HEK293 (cell line): ENCODE results near the gene DCDC2.

Source experiments
- CTCF ChIA-PET: fragments of 350-600 bp; formaldehyde crosslinking; extraction: SDS; loops from one replicate; lab custom pipeline; 2021; ENCODE audit warnings: antibody characterized with exemption; lab: Yijun Ruan, JAX
- POLR2A ChIA-PET: fragments of 300-600 bp; formaldehyde crosslinking; extraction: SDS; loops from one replicate; lab custom pipeline; 2020; ENCODE audit warnings: antibody characterized with exemption, inconsistent platforms; lab: Yijun Ruan, JAX
- H3K27ac ChIP-seq: fragments of 200-500 bp; sonication (Bioruptor generic); 2 replicates; pipeline ENCODE4 v1.5.1; 2014; ENCODE audit warnings: low read depth, low read length, control low read depth, inconsistent platforms; ENCODE audit errors: extremely low read depth
- H3K36me3 ChIP-seq, 2 experiments: fragments of 200-500 bp in 1 of 2; sonication (Bioruptor generic) in 1 of 2; 1 replicate in 1 of 2; 2 replicates in 1 of 2; pipeline ENCODE4 v1.5.1; 2014 to 2017; ENCODE audit warnings: inconsistent platforms in 2 of 2, low read length in 2 of 2; ENCODE audit not compliant: control insufficient read depth in 2 of 2, insufficient read depth in 1 of 2
- H3K4me1 ChIP-seq: fragments of 200-500 bp; sonication (Bioruptor generic); 2 replicates; pipeline ENCODE4 v1.5.1; 2014; ENCODE audit warnings: mild to moderate bottlenecking, low read length, inconsistent platforms; ENCODE audit not compliant: control insufficient read depth, insufficient read depth
- H3K4me3 ChIP-seq: 2 replicates; pipeline ENCODE4 v1.5.1; 2011; ENCODE audit warnings: low read depth, mild to moderate bottlenecking, control low read depth, low read length, moderate library complexity
- H3K9me3 ChIP-seq: fragments of 200-500 bp; sonication (Bioruptor generic); 2 replicates; pipeline ENCODE4 v1.5.1; 2014; ENCODE audit warnings: low read depth, low read length, inconsistent platforms; ENCODE audit not compliant: control insufficient read depth, insufficient read depth
- ELK4 ChIP-seq: IDR thresholded peaks from 2 replicates; pipeline ENCODE4 v1.6.1; 2011; ENCODE audit warnings: mild to moderate bottlenecking, low read depth, low read length, borderline replicate concordance
- KLF10 ChIP-seq: fragments of 450-650 bp; IDR thresholded peaks from 2 replicates; pipeline ENCODE4 v1.5.1; 2018; ENCODE audit warnings: missing biosample characterization, mild to moderate bottlenecking, missing genetic modification characterization
- PRDM10 ChIP-seq: fragments of 450-650 bp; formaldehyde crosslinking; IDR thresholded peaks from 2 replicates; pipeline ENCODE4 v1.5.1; 2016; ENCODE audit warnings: missing biosample characterization, missing genetic modification characterization
- PRDM2 ChIP-seq: fragments of 450-650 bp; formaldehyde crosslinking; IDR thresholded peaks from 2 replicates; pipeline ENCODE4 v1.5.1; 2016; ENCODE audit warnings: missing biosample characterization, missing genetic modification characterization, borderline replicate concordance
- ZBTB44 ChIP-seq: fragments of 450-650 bp; IDR thresholded peaks from 2 replicates; pipeline ENCODE4 v1.5.1; 2018; ENCODE audit warnings: missing biosample characterization, mild to moderate bottlenecking, missing genetic modification characterization
- ZNF114 ChIP-seq: fragments of 450-650 bp; formaldehyde crosslinking; IDR thresholded peaks from 2 replicates; pipeline ENCODE4 v1.5.0; 2017; ENCODE audit warnings: missing biosample characterization, missing genetic modification characterization
- ZNF18 ChIP-seq: fragments of 450-650 bp; formaldehyde crosslinking; IDR thresholded peaks from 2 replicates; pipeline ENCODE4 v1.5.1; 2016; ENCODE audit warnings: missing biosample characterization, missing genetic modification characterization
- ZNF214 ChIP-seq: fragments of 450-650 bp; formaldehyde crosslinking; IDR thresholded peaks from 2 replicates; pipeline ENCODE4 v1.5.1; 2017; ENCODE audit warnings: missing biosample characterization, mild to moderate bottlenecking, missing genetic modification characterization, borderline replicate concordance
- ZNF510 ChIP-seq: fragments of 450-650 bp; formaldehyde crosslinking; IDR thresholded peaks from 2 replicates; pipeline ENCODE4 v1.5.1; 2018; ENCODE audit warnings: mild to moderate bottlenecking, missing genetic modification characterization, missing biosample characterization; ENCODE audit not compliant: insufficient replicate concordance
- ZNF529 ChIP-seq: fragments of 450-650 bp; formaldehyde crosslinking; IDR thresholded peaks from 2 replicates; pipeline ENCODE4 v1.5.1; 2017; ENCODE audit warnings: missing genetic modification characterization, missing biosample characterization; ENCODE audit not compliant: insufficient replicate concordance
- ZNF596 ChIP-seq: fragments of 450-650 bp; IDR thresholded peaks from 2 replicates; pipeline ENCODE4 v1.5.0; 2018; ENCODE audit warnings: missing biosample characterization, mild to moderate bottlenecking, missing genetic modification characterization, moderate library complexity
- ZNF768 ChIP-seq: fragments of 450-650 bp; formaldehyde crosslinking; IDR thresholded peaks from 2 replicates; pipeline ENCODE4 v1.5.1; 2018; ENCODE audit warnings: missing biosample characterization, mild to moderate bottlenecking, missing genetic modification characterization
- ZNF776 ChIP-seq: fragments of 450-650 bp; formaldehyde crosslinking; IDR thresholded peaks from 2 replicates; pipeline ENCODE4 v1.5.0; 2017; ENCODE audit warnings: missing biosample characterization, missing genetic modification characterization, borderline replicate concordance
- ZNF792 ChIP-seq: fragments of 450-650 bp; formaldehyde crosslinking; IDR thresholded peaks from 2 replicates; pipeline ENCODE4 v1.5.1; 2016; ENCODE audit warnings: missing biosample characterization, missing genetic modification characterization

DCDC2 gene

GRCh38 chr6:24274441-24275083, 83.3 kb downstream of the DCDC2 start (continued):
- no peak for TF ChIP-seq PRDM2 (tag by site-specific recombination)
- no peak for TF ChIP-seq KLF10 (tag by site-specific recombination)

- Histone ChIP-seq H3K4me3 (no peak overlapping the region), H3K4me1 (no peaks in the 10 kb centered on the region), H3K9me3 (no peaks in the 10 kb centered on the region), H3K27ac (no peak overlapping the region), H3K36me3 (no peaks in the 10 kb centered on the region)
- ChIA-PET POLR2A (no interaction called here), CTCF (interaction anchor here (0.5 to 7.5 kb wide), 9 partner anchors 9 to 115 kb away, joined by 3 to 49 read pairs (median 5); no protein-coding TSS in a partner anchor)
- TF ChIP-seq ZNF776 (tag by site-specific recombination): no peak
- TF ChIP-seq ZBTB44: peak; percentile 86; the same call in 1 of the 2 replicates
These were observed 84.6 kb downstream of the DCDC2 start for GRCh38 chr6:24273096-24273870.

- Histone ChIP-seq H3K36me3 (no peaks in the 10 kb centered on the region), H3K9me3 (no peaks in the 10 kb centered on the region), H3K4me3 (no peak overlapping the region), H3K4me1 (no peaks in the 10 kb centered on the region), H3K27ac (no peak overlapping the region)
- CTCF ChIA-PET: interaction anchor here (7.5 kb wide), 1 partner anchor 10 kb away, joined by 49 read pairs; no protein-coding TSS in a partner anchor
- POLR2A ChIA-PET: no interaction called here
- TF ChIP-seq ZNF792 (tag by site-specific recombination): no peak
- TF ChIP-seq ZNF529 (tag by site-specific recombination): no peak
- peak; percentile 56 for TF ChIP-seq PRDM10 (tag by site-specific recombination)
- no peak for TF ChIP-seq ELK4
- TF ChIP-seq ZNF596: no peak
- no peak for TF ChIP-seq ZNF510
- no peak for TF ChIP-seq ZNF18 (tag by site-specific recombination)
- no peak for TF ChIP-seq ZNF214
- TF ChIP-seq ZNF768 (tag by site-specific recombination): no peak
- TF ChIP-seq ZNF114 (tag by site-specific recombination): no peak
These were observed 85.3 kb downstream of the DCDC2 start for GRCh38 chr6:24272553-24272952.
